HepG2 (cell line): ENCODE measurements around the gene PCDH7. TPM values are rescaled to one million over a fixed set of nuclear protein-coding genes. Genes with fewer than 3 reads are reported as not detected.

Experiments used
- ATAC-seq: fragments of 200-7000 bp; cut with Tn5 transposase; 3 replicates; pipeline ENCODE4 v1.9.1; 2020; ENCODE audit warnings: mild to moderate bottlenecking, moderate library complexity
- BruUV-seq: library from RNA; stranded (reverse); fragments of 400-500 nt; replicated peaks from 2 replicates; lab custom pipeline; 2021; lab: Mats Ljungman, UMichigan
- CTCF ChIA-PET: fragments of 300-600 bp; formaldehyde crosslinking; extraction: SDS; loops from one replicate; lab custom pipeline; 2021; ENCODE audit warnings: low total read pairs, inconsistent platforms, low intra/inter-chr PET ratio; lab: Yijun Ruan, JAX
- POLR2A ChIA-PET: fragments of 350-600 bp; sonication (Branson Sonifier 250); formaldehyde crosslinking; loops from one replicate; lab custom pipeline; 2020; ENCODE audit warnings: antibody characterized with exemption, inconsistent platforms; lab: Yijun Ruan, JAX
- DNase-seq: peaks from one replicate; pipeline ENCODE4 v3.0.0-alpha.2; 2015; ENCODE audit warnings: low spot score
- FAIRE-seq: peaks from 3 replicates; lab custom pipeline; 2011; peaks lifted over from hg19 to GRCh38; lab: Jason Lieb, UNC
- H2AFZ ChIP-seq: one replicate; pipeline ENCODE4 v1.6.1; 2011; ENCODE audit warnings: low read length, inconsistent platforms
- H3K27ac ChIP-seq: fragments of 300-600 bp; 3 replicates; pipeline ENCODE4 v1.8.0; 2011; ENCODE audit warnings: mixed run types, mild to moderate bottlenecking, mixed read lengths, low read length, inconsistent platforms; ENCODE audit not compliant: insufficient read depth; ENCODE audit errors: extremely low read length
- H3K27me3 ChIP-seq, 2 experiments: fragments of 200-600 bp in 1 of 2; 2 replicates in 1 of 2; 3 replicates in 1 of 2; pipeline versions ENCODE4 v1.6.0 to v1.8.0; 2011; ENCODE audit warnings: low read length in 2 of 2, mild to moderate bottlenecking in 2 of 2, moderate library complexity in 2 of 2, inconsistent platforms in 1 of 2; ENCODE audit not compliant: insufficient read depth in 2 of 2, control insufficient read depth in 1 of 2
- H3K36me3 ChIP-seq, 2 experiments: fragments of 200-600 bp in 1 of 2; replicated peaks in 1 of 2; 2 replicates in 1 of 2; 3 replicates in 1 of 2; pipeline versions ENCODE4 v1.5.1 to v1.8.0; 2011; ENCODE audit warnings: low read length in 2 of 2, inconsistent platforms in 1 of 2; ENCODE audit not compliant: insufficient read depth in 2 of 2, control insufficient read depth in 1 of 2
- H3K4me1 ChIP-seq: 2 replicates; pipeline ENCODE4 v1.5.1; 2012; ENCODE audit warnings: low read length, inconsistent platforms; ENCODE audit not compliant: insufficient read depth
- H3K4me2 ChIP-seq: 2 replicates; pipeline ENCODE4 v1.6.0; 2011; ENCODE audit warnings: low read depth, low read length, inconsistent platforms
- H3K4me3 ChIP-seq, 3 experiments: fragments of 200-600 bp in 1 of 3; sonication (generic), shearing (Covaris generic) in 1 of 3; replicated peaks in 1 of 3; 2 replicates each; pipeline ENCODE4 v1.5.1; 2011 to 2016; ENCODE audit warnings: low read length in 3 of 3, inconsistent platforms in 2 of 3, low read depth in 2 of 3, mild to moderate bottlenecking in 2 of 3, control low read depth in 1 of 3, mixed read lengths in 1 of 3; ENCODE audit not compliant: insufficient read depth in 1 of 3
- H3K79me2 ChIP-seq: one replicate; pipeline ENCODE4 v1.6.1; 2011; ENCODE audit warnings: low read length, inconsistent platforms; ENCODE audit not compliant: insufficient read depth
- H3K9ac ChIP-seq: 2 replicates; pipeline ENCODE4 v1.6.0; 2011; ENCODE audit warnings: mild to moderate bottlenecking, low read depth, low read length, inconsistent platforms; ENCODE audit not compliant: insufficient read depth
- H3K9me3 ChIP-seq: 2 replicates; pipeline ENCODE4 v1.5.1; 2012; ENCODE audit warnings: mild to moderate bottlenecking, low read length
- H4K20me1 ChIP-seq: 2 replicates; pipeline ENCODE4 v1.6.0; 2011; ENCODE audit warnings: inconsistent platforms, mild to moderate bottlenecking, low read length, moderate library complexity; ENCODE audit not compliant: insufficient read depth
- ASH2L ChIP-seq: fragments of 300-600, 200-600 bp; sonication (generic); IDR thresholded peaks from 2 replicates; pipeline ENCODE4 v1.7.0; 2017; ENCODE audit warnings: low read depth, mild to moderate bottlenecking, moderate library complexity, mixed read lengths, low read length; ENCODE audit not compliant: insufficient read length
- GFI1 ChIP-seq: sonication (generic); formaldehyde crosslinking; IDR thresholded peaks from 2 replicates; pipeline ENCODE4 v1.5.0; 2020; ENCODE audit warnings: missing genetic modification reagents, mild to moderate bottlenecking, borderline replicate concordance
- JUNB ChIP-seq: sonication (generic); formaldehyde crosslinking; IDR thresholded peaks from 2 replicates; pipeline ENCODE4 v1.8.0; 2022; ENCODE audit warnings: missing genetic modification reagents, mild to moderate bottlenecking, borderline replicate concordance
- RFX3 ChIP-seq: IDR thresholded peaks from 2 replicates; pipeline ENCODE4 v1.6.1; 2016; ENCODE audit warnings: missing biosample characterization, missing genetic modification reagents
- XBP1 ChIP-seq: sonication (generic); formaldehyde crosslinking; IDR thresholded peaks from 2 replicates; pipeline ENCODE4 v1.5.0; 2020; ENCODE audit warnings: missing genetic modification reagents
- ZNF256 ChIP-seq: sonication (generic); formaldehyde crosslinking; conservative IDR thresholded peaks from 2 replicates; pipeline ENCODE4 v1.4.0; 2020; ENCODE audit warnings: missing genetic modification reagents
- ZNF317 ChIP-seq: sonication (generic); formaldehyde crosslinking; IDR thresholded peaks from 2 replicates; pipeline ENCODE4 v1.5.0; 2020; ENCODE audit warnings: mild to moderate bottlenecking, missing genetic modification reagents
- ZNF343 ChIP-seq: sonication (generic); formaldehyde crosslinking; IDR thresholded peaks from 2 replicates; pipeline ENCODE4 v1.4.0; 2020; ENCODE audit warnings: mild to moderate bottlenecking, missing genetic modification reagents
- ZNF660 ChIP-seq: sonication (generic); formaldehyde crosslinking; IDR thresholded peaks from 2 replicates; pipeline ENCODE4 v1.5.1; 2020; ENCODE audit warnings: mild to moderate bottlenecking, low read depth, missing genetic modification reagents, borderline replicate concordance
- ZNF709 ChIP-seq: sonication (generic); formaldehyde crosslinking; IDR thresholded peaks from 2 replicates; pipeline ENCODE4 v1.5.0; 2020; ENCODE audit warnings: mild to moderate bottlenecking, missing genetic modification reagents
- ZNF749 ChIP-seq: sonication (generic); formaldehyde crosslinking; IDR thresholded peaks from 2 replicates; pipeline ENCODE4 v1.8.0; 2022; ENCODE audit warnings: mild to moderate bottlenecking, missing genetic modification reagents, moderate library complexity, borderline replicate concordance
- ZNF773 ChIP-seq: sonication (generic); formaldehyde crosslinking; IDR thresholded peaks from 2 replicates; pipeline ENCODE4 v1.4.0; 2020; ENCODE audit warnings: missing genetic modification reagents, borderline replicate concordance
- WGBS: methylation state at CpG from one replicate; pipeline ENCODE4 v1.1.6; 2017; ENCODE audit warnings: low lambda C conversion rate; 5-methylcytosine and 5-hydroxymethylcytosine counted together
- in situ Hi-C: cut with HindIII; loops from 2 replicates; pipeline ENCODE4 v1.10.0; 2017; ENCODE audit warnings: low pct_unique_long_range_greater_than_20kb; ENCODE audit not compliant: extremely low pct_ligation_motif_present
- intact Hi-C: fragments of 100-400 bp; cut with micrococcal nuclease; formaldehyde crosslinking; loops from one replicate; pipeline ENCODE4 v1.10.0; 2022; ENCODE audit not compliant: unreplicated experiment
- polyA plus RNA-seq, 8 experiments: library from polyadenylated mRNA; depleted of rRNA in 3 of 8; stranded (reverse) in 7 of 8; unstranded in 1 of 8; fragments of >200 nt; fragmentation: Illumina TruSeq in 4 of 8; extraction: Trizol in 4 of 8; gene quantifications; 2 replicates each; pipeline versions ENCODE4 v1.2.1 to v1.2.3, GENCODE V29; 2011 to 2016; ENCODE audit warnings: low read depth in 4 of 8, missing spikeins in 1 of 8, mixed read lengths in 1 of 8; ENCODE audit not compliant: insufficient read depth in 1 of 8
- total RNA-seq, 5 experiments: library from RNA; depleted of rRNA; stranded (reverse); fragments of >200 nt; fragmentation: Illumina TruSeq; extraction: Trizol; gene quantifications; 2 replicates each; pipeline ENCODE4 v1.2.3, GENCODE V29; 2016; ENCODE audit warnings: low read depth in 1 of 5
- TF ChIP-seq, protein P1 (sequence below): sonication (generic); formaldehyde crosslinking; IDR thresholded peaks from 2 replicates; pipeline ENCODE4 v1.4.0; 2020; ENCODE audit warnings: mild to moderate bottlenecking, missing genetic modification reagents
- TF ChIP-seq, protein P2 (sequence below): IDR thresholded peaks from 2 replicates; pipeline ENCODE4 v1.6.1; 2016; ENCODE audit warnings: mild to moderate bottlenecking, missing biosample characterization, missing genetic modification reagents

PCDH7 gene
- total and polyA plus RNA-seq, 2 of the 13 experiments (the other 11 are each of a cell fraction or from before 2014, with no cell fraction given): not detected

DNA sequence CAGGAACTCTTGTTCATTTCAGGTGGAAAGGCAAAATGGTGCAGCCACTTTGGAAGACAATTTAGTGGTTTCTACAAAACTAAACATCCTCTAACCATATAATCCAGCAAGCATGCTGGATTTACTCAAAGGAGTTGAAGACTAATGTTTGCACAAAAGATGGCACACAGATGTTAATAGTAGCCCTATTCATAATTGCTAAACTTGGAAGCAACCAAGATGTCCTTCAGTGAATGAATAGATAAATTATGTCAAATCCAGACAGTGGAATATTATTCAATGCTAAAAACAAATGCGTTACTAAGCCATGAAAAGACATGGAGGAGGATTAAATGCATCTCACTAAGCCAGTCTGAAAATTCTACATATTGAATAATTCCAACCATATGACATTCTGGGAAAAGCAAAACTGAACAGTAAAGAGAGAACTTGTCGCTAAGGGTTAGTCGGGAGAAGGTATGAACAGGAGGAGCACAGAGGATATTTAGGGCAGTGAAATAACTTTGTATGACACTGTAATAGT is 48.2 kb upstream of the PCDH7 start:
- intact Hi-C loops (no loop called here), in situ Hi-C loops (no loop called here)
- H3K27ac ChIP-seq: no peak overlapping the region
- FAIRE-seq (no peak), DNase-seq (no peak), ATAC-seq (no peak)
- no peaks in the 10 kb centered on the region for H3K79me2 ChIP-seq
- no peaks in the 10 kb centered on the region for H4K20me1 ChIP-seq
- TF ChIP-seq RFX3 (no peak), ZNF749 (CRISPR knock-in tag) (no peak), ZNF709 (CRISPR knock-in tag) (no peak)
- TF ChIP-seq, protein P1, sequence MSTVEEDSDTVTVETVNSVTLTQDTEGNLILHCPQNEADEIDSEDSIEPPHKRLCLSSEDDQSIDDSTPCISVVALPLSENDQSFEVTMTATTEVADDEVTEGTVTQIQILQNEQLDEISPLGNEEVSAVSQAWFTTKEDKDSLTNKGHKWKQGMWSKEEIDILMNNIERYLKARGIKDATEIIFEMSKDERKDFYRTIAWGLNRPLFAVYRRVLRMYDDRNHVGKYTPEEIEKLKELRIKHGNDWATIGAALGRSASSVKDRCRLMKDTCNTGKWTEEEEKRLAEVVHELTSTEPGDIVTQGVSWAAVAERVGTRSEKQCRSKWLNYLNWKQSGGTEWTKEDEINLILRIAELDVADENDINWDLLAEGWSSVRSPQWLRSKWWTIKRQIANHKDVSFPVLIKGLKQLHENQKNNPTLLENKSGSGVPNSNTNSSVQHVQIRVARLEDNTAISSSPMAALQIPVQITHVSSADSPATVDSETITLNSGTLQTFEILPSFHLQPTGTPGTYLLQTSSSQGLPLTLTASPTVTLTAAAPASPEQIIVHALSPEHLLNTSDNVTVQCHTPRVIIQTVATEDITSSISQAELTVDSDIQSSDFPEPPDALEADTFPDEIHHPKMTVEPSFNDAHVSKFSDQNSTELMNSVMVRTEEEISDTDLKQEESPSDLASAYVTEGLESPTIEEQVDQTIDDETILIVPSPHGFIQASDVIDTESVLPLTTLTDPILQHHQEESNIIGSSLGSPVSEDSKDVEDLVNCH (CRISPR knock-in tag): no peak
- H3K9me3 ChIP-seq: peaks cover 59% of the 10 kb centered on the region
- H3K9ac ChIP-seq: no peak overlapping the region
- 25% methylated on average over 3 of the region's 3 CpGs for WGBS
- H3K4me2 ChIP-seq: no peak overlapping the region
- no peaks in the 10 kb centered on the region for H3K36me3 ChIP-seq
- CTCF ChIA-PET: no interaction called here
- no peak overlapping the region for H3K4me3 ChIP-seq
- no peak overlapping the region for H2AFZ ChIP-seq
- no peaks in the 10 kb centered on the region for H3K27me3 ChIP-seq
- H3K4me1 ChIP-seq: no peaks in the 10 kb centered on the region
- POLR2A ChIA-PET: no interaction called here
- BruUV-seq: no TSS peak

DNA sequence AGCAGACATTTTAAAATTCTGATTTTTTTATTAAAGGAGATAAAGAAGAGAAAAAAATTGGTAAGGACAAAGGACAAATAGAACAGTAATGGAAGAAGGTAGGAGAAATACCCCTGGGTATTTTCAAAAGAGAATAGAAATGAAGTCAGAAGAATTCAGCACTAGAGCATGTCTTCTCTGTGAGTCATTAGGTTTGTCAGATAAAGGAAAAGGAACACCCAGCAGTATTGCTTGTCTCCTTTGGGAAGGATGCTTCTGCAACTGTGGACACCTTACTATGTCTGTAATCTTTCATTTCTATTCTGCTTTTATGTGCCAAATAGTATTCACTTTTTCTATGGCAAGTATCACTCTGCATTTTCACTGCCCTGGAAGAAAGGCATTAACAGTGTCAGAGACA is 24.0 kb upstream of the PCDH7 start:
- Histone ChIP-seq H3K9me3 (no peaks in the 10 kb centered on the region), H3K4me2 (no peak overlapping the region), H3K9ac (no peak overlapping the region), H3K4me1 (no peaks in the 10 kb centered on the region), H3K4me3 (no peak overlapping the region), H3K79me2 (no peaks in the 10 kb centered on the region), H3K27me3 (no peaks in the 10 kb centered on the region), H4K20me1 (no peaks in the 10 kb centered on the region), H2AFZ (no peak overlapping the region), H3K36me3 (no peaks in the 10 kb centered on the region), H3K27ac (no peak overlapping the region)
- no peak for FAIRE-seq
- in situ Hi-C loops (no loop called here), intact Hi-C loops (no loop called here)
- CTCF ChIA-PET: no interaction called here
- no TSS peak for BruUV-seq
- no peak for DNase-seq
- no peak for ATAC-seq
- TF ChIP-seq GFI1 (CRISPR knock-in tag) (no peak), ZNF256 (CRISPR knock-in tag) (no peak), ASH2L (no peak), ZNF660 (CRISPR knock-in tag) (no peak), ZNF317 (CRISPR knock-in tag) (no peak), JUNB (no peak), XBP1 (CRISPR knock-in tag) (no peak), ZNF773 (no peak), ZNF343 (no peak)
- TF ChIP-seq, protein P2, sequence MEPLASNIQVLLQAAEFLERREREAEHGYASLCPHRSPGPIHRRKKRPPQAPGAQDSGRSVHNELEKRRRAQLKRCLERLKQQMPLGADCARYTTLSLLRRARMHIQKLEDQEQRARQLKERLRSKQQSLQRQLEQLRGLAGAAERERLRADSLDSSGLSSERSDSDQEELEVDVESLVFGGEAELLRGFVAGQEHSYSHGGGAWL (CRISPR knock-in tag): no peak
- POLR2A ChIA-PET: no interaction called here
